Measurements from ENCODE around the gene LSM7.
"Not testable (repeated sequence)": the region's sequence is repeated elsewhere in the genome, so short reads cannot be mapped to it uniquely, and the experiment has no call there.

Gene LSM7

GRCh38 chr19:2291185-2291751 is 37.1 kb downstream of the LSM7 start:
- DNase-seq: no peak

- no peak for DNase-seq
These were observed 37.8 kb downstream of the LSM7 start for GRCh38 chr19:2290441-2291184.

GRCh38 chr19:2289714-2290435 is 38.5 kb downstream of the LSM7 start:
- peak; percentile 55 for DNase-seq

GRCh38 chr19:2288818-2289713 is 39.3 kb downstream of the LSM7 start:
- DNase-seq: no peak

- no peak for DNase-seq
These were observed 40.0 kb downstream of the LSM7 start for GRCh38 chr19:2288338-2288817.

- no peak for DNase-seq
These were observed 40.6 kb downstream of the LSM7 start for GRCh38 chr19:2287585-2288337.

GRCh38 chr19:2286402-2287140 is 41.8 kb downstream of the LSM7 start:
- no peak for DNase-seq

- no peak for DNase-seq
These were observed 44.4 kb downstream of the LSM7 start for GRCh38 chr19:2283835-2284507.

- no peak for DNase-seq
These were observed 45.5 kb downstream of the LSM7 start for GRCh38 chr19:2282862-2283237.

GRCh38 chr19:2282062-2282861 is 46.1 kb downstream of the LSM7 start, which contains the start of gene PEAK3:
Gene PEAK3 (minus strand): TSS chr19:2282175. CDS start chr19:2280931, 1,244 bp downstream.
- no peak for DNase-seq

- DNase-seq: not testable (repeated sequence)
These were observed 46.9 kb downstream of the LSM7 start for GRCh38 chr19:2281265-2282061.

- no peak for DNase-seq
These were observed 47.6 kb downstream of the LSM7 start for GRCh38 chr19:2280633-2281264.

- DNase-seq: no peak
These were observed 49.8 kb downstream of the LSM7 start for GRCh38 chr19:2278459-2279158.

GRCh38 chr19:2277138-2277537 is 51.2 kb downstream of the LSM7 start:
- no peak for DNase-seq

- no peak for DNase-seq
These were observed 51.9 kb downstream of the LSM7 start for GRCh38 chr19:2276429-2276986.

GRCh38 chr19:2275588-2276428 is 52.6 kb downstream of the LSM7 start:
- no peak for DNase-seq

All from activated T-cell treated with anti-CD3 and anti-CD28 coated beads, Interleukin-2, amount 50 U/mL, for 1 hour (primary cell).